ENCODE measurements around the gene SLC9A6.

Gene SLC9A6

DNA sequence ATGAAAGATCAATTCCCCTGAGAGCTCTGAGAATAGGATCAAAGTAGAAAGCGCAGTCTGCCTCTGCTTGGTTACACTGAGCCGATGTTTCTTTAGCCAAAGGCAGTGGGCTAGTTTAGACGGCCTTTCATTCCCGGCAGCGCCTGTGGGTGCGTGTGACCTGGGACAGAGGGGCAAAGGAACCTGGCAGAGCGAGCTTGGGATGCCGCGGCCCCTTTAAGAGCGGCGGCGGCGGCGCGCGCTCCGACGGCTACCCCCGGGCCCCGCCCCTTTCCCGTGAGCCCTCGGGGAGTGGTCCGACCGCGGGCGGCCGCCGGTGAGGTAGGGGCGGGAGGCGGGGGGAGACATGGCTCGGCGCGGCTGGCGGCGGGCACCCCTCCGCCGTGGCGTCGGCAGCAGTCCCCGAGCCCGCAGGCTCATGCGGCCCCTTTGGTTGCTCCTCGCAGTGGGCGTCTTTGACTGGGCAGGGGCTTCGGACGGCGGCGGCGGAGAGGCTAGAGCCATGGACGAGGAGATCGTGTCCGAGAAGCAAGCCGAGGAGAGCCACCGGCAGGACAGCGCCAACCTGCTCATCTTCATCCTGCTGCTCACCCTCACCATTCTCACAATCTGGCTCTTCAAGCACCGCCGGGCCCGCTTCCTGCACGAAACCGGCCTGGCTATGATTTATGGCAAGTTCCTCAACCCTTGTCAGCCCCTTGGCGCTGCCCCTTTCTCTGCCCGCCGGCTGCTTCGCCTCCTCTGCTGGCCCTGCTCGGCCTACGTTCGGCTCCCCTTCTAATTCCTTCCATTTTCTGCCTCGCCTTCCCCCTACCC lies at the start of gene SLC9A6:
TSS of gene SLC9A6 (plus strand) at position 279 of the 816 bp plus-strand sequence. CDS start at position 503, 224 bp downstream.
- DNase-seq, result peak; percentile 58

DNA sequence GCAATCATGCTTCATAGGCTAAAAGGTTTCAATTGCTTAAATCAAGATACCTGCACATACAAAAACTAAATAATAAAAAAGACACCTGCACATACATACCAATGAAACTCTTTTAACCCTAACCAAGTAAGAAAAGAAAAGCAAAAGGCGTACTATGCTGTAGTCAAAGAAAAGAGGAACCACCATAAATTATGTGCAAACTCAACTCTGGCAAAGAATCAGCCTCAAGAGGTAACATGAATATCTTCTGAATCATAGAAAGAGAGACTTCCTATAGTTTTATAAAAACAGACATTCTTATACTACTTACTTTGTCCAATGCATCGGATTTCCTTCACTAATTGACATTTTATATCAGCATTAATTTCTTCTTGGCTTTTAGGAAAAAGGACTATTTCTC lies 40.7 kb upstream of the SLC9A6 start:
- DNase-seq, result no peak

DNA sequence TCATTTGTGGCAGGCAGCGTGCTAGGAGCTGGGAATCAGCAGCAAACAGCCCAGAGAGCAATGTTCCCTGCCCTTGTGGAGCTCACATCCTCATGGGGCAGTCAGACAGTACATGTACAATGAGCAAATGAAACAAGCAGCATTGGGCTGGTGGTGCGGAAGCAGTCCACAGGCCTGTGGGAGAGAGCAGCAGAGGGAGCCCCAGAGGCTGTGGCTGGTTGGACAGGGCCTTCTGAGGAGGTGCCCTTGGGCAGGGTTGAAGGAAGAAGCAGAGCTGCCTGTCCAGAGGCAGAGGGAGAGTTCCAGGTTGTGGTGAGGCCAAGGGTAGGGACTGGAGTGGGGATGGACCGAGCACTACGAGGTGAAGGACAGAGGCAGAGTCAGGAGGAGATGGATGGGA lies 33.9 kb upstream of the SLC9A6 start:
- no peak for DNase-seq

DNA sequence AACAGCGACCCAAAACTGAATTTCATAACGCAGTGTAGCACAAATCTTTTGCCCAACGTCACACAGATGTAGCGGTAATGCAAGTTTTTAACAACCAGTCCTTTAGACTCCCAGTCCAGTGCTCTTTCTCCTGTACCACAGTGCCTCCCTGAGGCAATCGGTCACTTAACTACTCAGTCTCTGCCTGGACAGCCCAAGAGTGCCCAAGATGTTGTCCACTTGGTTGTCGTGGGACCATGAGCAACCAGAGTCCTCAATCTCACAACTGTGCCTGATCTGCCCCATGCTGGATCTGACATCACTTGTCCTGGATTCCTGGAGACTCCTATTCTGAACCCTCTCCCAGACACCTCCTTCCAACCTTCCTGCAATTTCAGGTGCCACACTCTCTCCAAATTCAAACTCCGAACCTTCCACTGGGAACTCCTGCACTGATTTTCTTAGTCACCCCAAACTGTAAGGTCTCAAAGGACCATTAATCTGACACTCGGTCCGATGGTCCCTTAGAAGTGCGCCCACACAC lies 12.1 kb upstream of the SLC9A6 start:
- no peak for DNase-seq

DNA sequence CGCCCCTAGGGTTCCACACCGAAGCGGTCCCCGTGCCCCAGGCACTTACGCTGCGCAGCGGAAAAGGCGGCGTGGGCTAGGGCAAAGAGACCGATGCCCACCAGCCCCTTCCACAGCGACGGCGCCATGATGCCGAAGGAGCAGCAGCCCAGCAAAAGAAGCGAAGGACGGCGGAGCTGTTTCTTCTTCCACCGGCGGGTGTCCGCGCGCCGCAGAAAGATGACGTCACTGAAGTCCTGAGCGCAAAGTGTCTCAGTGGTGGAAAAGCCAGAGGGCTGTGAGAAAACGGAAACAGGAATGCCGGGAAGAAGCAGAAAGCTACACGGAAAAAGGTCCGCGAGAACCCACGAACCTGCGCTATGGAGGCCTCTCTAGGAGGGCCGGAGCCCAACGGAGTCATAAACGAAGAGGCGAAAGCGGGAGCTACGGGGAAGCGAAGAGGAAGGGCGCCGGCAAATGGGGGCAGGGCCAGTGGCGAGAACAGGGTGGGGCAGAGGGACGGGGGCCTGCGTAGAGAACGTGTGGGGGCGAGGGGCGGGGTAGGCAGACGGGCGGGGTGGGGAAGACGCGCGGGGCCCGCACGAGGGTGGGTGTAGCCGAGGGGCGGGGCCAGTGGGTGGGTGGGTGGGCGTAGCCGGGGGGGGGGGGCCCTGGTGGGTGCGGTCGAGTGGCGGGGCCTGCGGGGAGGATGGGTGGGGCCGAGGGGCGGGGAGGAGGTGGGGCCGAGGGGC lies 11.5 kb upstream of the SLC9A6 start, which contains the start of gene MMGT1:
TSS of gene MMGT1 (minus strand) at position 441 of the 731 bp plus-strand sequence. CDS start at position 128, 313 bp downstream.
- DNase-seq, result peak; percentile 85

DNA sequence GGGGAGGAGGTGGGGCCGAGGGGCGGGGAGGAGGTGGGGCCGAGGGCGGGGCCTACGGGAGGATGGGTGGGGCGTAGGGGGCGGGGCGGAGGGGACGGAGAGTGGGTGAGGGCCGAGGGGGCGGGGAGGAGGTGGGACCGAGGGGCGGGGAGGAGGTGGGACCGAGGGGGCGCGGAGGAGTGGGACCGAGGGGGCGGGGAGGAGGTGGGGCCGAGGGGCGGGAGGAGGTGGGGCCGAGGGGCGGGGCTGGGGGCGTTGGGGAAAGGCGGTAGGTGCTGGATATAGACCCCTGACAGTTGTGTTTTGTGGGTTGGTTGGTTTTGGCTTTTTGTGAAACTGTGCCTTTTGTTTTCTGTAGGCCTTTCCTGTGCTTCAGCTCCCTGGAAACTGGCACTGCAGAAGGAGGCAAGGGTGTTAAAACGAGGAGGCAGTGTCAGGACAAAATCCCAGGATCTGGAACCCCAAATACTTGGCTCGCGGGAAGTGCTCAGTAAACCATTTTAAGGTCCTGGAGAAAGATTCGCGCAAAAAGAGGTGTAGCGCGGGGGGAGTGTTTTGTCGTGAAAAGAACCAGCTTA lies 10.9 kb upstream of the SLC9A6 start:
- peak; percentile 56 for DNase-seq

DNA sequence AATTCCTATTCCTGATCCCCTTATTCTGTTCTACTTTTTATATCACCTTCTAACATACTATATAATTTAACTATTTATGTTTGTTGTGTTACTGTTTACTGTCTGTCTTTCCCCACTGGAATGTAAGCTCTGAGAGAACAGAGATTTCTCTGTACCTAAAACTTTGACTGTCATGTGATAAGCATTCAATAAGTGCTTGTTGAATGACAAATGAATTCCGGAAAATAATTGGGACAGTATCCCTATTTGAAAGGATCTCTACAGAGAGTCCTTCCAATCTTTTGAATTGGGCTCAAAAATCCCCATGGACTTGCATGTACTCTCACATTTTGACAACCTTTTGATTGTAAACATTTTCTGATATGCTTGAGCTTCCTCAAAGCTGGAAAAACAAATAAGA lies 9.8 kb upstream of the SLC9A6 start:
- DNase-seq, result no peak

DNA sequence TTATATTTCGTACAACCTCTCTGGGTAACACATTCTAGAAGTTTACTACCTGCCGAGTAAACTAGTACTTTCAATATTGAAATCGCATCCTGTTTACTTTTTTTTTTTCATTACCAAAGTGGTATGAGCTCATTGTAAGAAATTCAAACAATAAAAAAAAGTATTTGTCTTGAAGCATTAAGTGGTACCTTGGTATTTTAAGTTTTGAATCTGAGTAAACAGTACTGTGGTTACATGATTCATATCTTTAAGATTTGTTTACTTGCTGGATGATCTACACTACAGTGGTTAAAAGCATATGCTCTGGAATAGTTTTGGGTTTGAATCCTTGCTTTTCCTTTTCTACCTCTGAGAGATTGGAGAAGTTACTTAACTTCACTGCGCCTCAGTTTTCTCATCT lies 7.6 kb upstream of the SLC9A6 start:
- no peak for DNase-seq

DNA sequence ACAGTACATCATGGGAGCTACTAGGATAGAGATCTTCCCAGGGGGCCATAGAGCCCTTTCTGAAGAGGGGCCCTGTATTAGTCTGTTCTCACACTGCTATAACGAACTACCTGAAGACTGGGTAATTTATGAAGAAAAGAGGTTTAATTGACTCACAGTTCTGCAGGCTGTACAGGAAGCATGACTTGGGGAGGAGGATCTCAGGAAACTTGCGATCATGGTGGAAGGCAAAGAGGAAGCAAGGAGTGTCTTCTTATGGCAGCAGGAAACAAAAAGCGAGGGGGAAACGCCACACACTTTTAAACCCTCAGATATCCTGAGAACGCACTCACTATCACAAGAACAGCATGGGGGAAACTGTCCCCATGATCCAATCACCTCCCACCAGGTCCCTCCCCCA lies 4.2 kb upstream of the SLC9A6 start:
- no peak for DNase-seq

DNA sequence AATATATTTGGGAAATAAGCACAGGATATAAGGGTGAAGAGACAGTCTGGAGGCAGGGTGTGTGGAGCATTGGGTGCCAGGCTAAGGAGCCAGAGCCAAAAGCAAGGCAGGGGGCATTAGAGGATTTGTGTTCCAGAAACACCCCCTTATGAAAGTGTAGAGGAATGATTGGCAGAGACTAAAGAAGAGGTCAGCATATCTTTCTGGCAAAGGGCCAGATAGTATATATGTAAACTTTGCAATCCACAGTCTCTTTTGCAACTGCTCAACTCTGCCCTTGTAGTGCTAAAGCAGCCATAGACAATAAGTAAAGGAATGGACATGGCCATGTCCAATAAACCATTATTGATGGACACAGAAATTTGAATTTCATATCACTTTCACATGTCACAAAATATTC lies 3.6 kb upstream of the SLC9A6 start:
- no peak for DNase-seq

DNA sequence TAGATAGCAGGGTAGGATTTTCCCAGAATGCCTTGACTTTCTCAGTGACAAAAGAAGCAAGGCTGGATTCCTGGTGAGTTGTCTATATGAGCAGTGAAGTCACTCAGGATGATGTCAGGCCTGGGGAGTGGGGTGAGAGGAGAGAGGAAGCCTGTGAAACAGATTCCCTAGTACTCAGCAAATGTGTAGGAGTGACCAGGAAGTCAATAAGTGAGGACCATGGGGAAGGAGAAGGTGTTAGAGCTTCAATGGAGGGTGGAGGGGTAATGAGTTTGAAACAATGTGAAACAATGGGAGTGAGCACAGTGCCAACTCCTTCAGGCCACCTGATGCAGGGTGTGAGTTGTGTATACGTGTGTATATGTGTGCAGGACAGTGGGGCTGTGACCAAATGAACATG lies 2.4 kb upstream of the SLC9A6 start:
- DNase-seq, result no peak

DNA sequence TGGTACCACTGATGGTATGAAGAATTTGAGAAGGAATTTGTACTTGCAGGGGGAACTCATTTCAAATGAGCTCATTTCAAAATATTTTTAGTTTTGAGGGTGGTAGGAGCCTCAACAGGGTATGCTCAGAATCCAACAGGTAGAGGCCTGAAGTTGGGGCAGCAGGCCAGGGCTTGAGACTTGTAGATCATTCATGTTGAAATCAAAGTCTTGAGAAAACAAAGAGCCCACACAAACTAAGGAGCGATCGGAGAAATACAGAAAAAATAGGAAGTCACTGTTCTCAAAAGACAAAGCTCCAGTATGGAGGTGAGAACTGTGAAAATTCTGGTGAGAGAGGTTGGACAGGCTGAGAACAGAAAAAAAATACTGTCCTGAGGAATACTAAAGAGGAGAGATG lies 979 bp upstream of the SLC9A6 start:
- no peak for DNase-seq

DNA sequence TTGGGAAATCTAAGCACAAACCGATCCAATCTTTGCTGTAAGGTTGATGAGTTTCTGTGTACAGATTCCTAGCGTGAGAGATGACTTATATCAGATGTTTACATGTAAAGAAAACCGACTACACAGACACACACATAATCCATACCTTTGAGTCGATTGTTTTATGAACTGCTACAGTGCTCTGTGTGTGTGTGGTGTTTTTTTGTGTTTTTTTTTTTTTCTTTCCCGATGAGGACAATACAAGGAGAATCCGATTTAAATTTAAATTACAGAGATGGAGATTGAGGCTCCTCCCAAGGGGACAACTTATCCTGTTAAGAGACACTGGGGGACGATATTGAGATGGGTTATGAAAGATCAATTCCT lies 461 bp upstream of the SLC9A6 start:
- DNase-seq, result no peak

DNA sequence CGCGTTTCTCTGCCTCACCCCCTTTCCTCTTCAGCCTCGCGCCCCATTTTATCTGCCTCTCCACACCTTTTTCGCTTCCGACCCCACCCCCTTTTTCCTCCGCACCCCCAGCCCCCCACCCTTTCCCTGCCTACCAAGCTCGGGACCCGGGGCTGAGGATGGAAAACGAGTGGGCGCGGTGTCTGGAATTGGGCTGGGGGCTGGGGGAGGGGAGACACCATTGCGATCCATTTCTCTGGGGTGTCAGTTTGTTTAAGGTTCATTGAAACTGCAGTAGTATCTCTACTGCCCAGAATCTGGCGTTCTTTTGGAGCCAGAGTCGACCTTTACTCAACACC lies 707 bp downstream of the SLC9A6 start:
- DNase-seq, result no peak

DNA sequence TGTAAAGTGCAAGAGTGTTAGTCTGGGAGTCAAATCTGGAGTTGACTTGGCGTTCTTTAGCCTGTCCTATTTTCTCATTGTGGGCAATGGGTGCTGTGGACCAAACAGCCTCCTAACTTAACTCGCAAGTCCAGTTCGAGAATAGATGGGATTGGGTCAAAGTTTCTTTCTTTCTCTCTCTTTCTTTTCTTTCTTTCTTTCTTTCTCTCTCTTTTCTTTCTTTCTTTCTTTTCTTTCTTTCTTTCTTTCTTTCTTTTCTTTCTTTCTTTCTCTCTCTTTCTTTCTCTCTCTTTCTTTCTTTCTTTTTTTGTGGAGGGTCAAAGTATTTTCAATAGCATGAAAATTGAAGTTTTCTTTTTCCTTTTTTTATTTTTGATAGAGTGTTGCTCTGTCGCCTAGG lies 3.0 kb downstream of the SLC9A6 start:
- DNase-seq, result no peak

DNA sequence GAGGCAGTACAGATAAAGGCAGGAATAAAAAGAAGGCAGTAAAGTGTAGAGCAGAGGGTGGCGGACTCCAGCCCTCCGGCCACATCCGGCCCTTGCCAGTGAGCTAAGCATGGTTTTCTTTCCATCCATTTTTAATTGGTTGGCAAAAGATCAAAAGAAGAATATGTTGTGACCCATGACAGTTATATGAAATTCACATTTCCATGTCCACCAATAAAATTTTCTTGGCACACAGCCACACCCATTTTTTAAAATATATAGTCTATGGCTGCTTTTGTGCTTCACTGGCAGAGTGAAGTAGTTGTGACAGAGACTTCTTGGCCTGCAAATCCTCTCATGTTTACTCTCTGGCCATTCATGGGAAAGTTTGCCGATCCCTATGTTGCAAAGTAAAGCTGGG lies 29.8 kb downstream of the SLC9A6 start:
- DNase-seq, result no peak

DNA sequence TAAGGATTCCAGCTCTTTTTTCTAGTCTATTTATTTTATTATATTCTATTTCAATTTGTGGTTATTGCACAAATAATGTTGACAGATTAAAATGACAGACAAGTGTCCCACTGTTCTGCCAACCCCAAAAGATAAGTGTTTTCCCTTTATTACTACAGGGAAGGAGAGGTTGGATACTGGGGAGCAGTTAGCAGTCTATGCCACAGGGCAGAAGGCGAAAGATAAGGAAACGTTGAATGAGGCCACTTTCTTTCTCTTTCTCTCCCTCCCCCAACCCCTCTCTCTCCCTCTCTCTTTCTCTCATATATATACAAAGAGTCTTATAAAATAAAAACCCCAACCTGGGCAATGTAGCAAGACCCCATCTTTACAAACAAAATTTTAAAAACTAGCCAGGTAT lies 31.6 kb downstream of the SLC9A6 start:
- DNase-seq, result no peak

DNA sequence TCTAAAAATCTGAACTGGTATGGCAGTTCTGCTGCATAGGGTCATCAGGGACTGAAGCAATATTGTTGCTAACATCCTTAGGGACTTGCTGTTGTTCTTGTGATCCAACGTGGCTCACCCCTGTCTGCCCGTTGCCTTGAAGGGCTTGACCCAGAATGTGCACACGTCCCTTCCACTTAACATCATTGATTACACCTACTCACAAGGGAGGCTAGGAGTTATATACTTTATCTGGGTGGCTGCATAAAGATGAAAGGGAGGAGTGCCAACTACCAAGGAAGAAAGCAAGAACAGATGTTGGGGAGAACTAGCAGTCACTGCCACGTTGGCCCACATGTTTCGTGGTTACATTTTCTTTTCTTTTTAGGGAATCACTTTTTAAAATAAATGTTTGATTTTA lies 34.0 kb downstream of the SLC9A6 start:
- DNase-seq, result no peak

DNA sequence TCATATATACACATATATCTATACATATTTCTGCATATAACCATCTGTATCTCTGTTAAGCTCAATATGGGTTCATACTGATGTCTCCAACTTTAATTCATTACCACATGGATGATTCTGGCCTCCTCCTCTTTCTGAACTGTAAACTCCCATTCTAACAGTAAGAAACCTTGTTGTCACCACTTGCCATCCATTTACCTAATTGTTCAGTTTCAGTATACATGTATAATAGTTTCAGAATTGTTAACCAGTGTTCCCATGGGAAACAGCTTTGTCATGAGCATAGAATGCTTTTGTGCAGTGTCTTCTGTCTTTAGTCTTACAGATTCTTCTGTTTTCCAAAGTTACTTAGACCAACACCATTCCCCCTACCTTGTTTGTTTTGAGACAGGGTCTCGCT lies 35.9 kb downstream of the SLC9A6 start:
- DNase-seq, result no peak

DNA sequence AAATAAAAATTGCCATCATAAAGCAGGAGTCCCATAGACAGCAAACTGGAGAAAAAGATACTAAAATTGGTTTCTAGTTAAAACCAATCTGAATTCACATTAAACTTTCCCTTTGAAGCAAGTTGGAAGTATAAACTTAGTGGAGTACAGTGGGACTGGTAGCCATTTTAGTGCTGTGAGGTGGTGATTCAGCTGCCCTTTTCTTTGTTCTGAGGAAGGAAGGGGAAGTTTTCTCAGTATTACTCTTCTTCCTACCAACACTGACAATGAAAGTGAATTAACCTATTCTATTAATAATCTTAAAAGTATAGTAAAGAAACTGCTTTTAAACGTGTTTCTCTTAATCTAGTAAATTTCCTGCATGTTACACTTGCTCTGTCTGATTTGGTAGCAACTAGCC lies 36.7 kb downstream of the SLC9A6 start:
- no peak for DNase-seq

DNA sequence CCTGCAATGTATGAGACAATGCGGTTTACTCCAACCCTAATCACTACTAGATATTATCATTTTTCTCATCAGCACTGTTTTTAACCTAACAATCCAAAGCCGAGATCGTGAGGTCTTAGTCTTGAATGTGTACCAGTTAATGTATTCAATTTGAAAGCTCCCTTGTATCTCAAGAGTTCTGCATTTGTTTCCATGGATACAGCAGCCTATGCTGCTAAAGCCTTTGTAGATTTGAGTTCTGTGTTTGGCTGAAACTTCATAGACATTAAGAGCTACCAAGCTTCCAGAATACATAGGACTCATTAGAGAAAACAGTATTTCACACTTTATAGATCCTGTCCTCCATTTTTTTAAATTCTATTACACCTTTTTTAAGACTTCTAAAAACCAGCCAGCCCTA lies 39.9 kb downstream of the SLC9A6 start:
- DNase-seq, result no peak

DNA sequence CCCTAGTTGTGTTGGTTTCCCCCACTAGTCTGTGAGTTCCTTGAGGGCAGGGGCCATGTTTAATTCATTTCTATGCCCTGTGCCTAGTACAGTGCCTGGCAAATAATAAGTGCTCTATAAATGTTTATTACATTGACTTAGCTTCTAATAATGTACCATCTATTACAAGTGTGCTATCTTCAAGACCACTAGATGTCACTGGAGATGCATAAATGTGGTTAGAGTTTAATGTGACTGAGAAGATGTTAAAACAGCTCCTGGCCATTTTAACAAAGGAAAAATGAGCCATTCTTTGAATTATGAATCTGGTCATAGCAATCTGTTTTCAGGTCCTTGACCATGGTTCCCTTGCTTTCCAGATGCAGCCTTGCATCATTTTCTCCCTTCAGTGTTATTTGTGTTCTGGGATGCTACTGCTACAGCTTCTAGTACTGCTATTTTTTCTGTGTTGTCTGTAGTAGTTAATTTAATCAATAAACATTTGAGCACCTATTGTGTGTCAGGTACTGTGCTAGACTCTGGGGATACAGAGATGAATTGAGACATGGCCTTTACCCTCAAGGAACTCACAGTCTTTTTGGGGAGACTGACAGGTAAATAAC lies 43.2 kb downstream of the SLC9A6 start:
- DNase-seq, result no peak

DNA sequence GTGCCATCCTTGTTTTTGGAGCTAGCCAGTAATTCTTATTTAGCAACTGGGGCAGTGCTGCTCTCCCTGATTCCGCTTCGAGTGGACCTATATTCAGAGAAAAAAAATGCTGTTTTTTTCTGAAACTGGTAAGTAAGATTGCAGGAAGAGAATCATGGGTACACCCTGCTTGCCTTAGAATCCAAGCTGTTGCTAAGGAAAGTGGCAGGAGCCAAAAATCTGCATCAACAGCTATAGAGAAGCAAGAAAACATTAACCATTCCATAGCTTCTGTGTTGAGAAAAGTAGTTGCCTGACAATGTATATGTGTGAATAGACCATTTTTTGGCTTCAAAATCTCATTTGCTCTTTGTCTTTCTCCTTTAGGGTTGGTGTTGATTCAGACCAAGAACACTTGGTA lies 44.5 kb downstream of the SLC9A6 start:
- no peak for DNase-seq
